Measurements from ENCODE around the gene FAM107B.

The FAM107B gene

GRCh38 chr10:14624600-14624999 is 150.1 kb downstream of the FAM107B start:
- no peak for DNase-seq (ENCODE audit: low read depth)

- no peak for DNase-seq (ENCODE audit: low read depth)
Observed at GRCh38 chr10:14623931-14624330, 150.8 kb downstream of the FAM107B start.

DNA sequence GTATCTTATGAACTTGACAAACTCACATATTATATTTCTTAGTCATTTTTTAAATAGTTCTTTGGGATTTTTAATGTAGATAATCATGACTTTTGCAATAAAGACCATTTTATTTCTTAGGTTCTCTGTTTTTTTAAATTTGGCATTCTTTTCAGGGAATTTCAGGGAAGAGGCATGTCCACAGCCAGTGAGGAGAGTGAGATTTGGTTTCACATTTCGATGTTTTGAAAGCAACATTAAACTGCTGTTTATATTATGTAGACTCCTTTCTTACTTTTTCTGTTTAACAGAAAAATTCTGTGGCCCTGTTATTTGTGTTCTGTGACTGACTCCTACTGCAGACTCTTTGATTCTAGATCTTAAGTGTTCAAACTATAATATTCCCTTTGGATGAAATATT is 153.7 kb downstream of the FAM107B start:
- no peak for DNase-seq (ENCODE audit: low read depth)

GRCh38 chr10:14618674-14619073 is 156.0 kb downstream of the FAM107B start:
- DNase-seq (ENCODE audit: low read depth): no peak

DNA sequence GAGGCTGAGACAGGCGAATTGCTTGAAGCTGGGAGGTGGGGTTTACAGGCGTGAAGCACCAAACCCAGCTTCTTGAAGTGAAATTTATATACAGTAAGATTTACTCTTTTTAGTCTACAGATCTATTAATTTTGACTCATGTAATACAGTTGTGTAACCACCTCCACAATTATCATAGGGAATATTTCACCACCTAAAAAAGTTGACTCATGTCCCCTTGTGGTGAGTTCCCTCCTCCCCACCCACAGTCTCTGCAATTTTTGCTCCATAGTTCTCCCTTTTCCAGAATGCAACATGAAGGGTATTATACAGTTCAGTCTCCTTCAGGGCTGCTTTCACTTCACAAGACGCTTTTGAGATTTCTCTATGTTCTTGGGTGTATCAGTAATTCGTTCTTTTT is 156.8 kb downstream of the FAM107B start:
- DNase-seq (ENCODE audit: low read depth): no peak

- no peak for DNase-seq (ENCODE audit: low read depth)
Observed at GRCh38 chr10:14616955-14617730, 157.6 kb downstream of the FAM107B start.

DNA sequence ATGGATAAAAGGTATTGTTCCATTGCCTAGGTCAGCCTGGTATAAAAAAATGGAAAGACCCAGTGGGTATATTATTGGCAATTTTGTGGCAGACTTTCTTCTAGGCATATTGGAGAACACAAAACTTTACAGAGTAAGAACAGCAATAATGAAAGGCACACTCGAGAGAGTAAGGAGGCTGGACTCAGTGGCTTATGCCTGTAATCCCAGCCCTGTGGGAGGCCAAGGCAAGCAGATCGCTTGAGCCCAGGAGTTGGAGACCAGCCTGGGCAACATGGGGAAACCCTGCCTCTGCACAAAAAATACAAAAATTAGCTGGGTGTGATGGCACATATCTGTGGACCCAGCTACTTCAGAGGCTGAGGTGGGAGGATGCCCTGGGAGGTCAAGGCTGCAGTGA is 158.2 kb downstream of the FAM107B start:
- no peak for DNase-seq (ENCODE audit: low read depth)

DNA sequence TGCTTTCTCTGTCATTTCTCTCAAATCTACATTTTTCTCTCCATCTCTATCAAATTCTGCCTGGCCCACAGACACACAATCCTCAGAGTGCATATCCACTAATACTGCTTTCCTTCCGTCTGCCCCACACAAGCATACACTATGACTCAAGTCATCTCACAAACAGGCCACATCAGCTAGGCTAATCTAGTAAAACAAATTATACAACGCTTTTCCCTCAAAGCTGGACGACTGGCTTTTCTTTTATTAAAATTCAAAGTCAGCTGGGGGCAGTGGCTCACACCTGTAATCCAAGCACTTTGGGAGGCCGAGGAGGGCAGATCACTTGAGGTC is 161.1 kb downstream of the FAM107B start:
- no peak for DNase-seq (ENCODE audit: low read depth)

DNA sequence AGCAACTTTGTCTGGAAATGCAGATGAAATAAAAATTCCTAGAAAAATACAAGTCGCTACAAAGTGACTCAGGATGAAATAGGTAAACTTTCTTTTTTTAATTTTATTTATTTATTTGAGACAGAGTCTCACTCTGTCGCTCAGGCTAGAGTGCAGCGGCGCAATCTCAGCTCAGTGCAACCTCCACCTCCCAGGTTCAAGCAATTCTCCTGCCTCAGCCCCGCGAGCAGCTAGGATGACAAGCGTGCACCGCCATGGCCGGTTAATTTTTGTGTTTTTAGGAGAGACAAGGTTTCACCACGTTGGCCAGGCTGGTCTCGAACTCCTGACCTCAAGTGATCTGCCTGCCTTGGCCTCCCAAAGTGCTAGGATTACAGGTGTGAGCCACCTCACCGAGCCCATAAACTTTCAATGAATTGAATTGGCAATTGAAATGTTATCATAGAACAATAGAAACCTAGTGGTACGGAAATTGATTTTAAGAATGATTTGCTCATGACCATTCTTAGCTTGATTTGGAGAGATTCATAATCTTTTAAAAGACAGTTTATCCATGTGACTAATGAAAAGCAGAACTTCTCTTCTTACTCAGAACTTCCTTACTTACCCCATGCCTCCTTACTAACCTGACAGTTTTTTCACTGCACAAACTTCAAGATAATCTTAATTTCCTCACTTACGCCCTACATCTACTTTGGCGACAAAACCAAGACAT is 161.7 kb downstream of the FAM107B start:
- DNase-seq (ENCODE audit: low read depth): no peak

DNA sequence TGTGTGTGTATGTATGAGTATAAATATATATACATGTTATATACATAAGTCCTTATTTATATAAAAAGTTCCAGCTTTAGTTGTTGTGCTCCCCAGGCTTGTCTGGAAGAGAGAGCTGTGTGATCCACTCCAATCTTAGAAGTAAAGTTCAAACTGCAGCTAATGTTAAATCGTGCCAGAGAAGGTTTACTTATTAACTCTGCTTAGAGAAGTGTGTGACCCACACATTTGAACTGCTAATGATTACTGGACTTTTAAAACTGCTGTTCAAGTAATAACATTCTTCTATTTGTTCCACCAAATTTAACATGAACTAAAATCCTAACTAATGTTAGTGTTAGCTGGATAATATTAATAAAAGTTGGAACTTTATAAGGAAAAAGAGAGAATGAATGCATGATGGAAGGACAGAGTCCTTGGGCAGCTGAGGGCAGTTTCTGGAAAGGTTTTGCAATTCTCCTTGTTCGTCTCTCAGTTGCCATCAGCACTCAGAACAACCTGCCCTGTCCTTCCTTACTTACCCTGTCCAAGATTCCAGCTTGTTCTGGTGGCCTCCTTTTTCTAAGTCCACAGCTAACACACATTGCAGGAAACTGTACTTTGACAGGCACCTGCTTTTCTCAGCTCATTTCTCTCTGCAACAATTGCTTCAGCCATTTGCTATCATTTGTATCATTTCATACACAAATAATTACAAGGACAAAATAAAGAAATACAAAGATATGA is 162.6 kb downstream of the FAM107B start:
- DNase-seq (ENCODE audit: low read depth): no peak

GRCh38 chr10:14609178-14609577 is 165.5 kb downstream of the FAM107B start:
- DNase-seq (ENCODE audit: low read depth): no peak

GRCh38 chr10:14608381-14609001 is 166.2 kb downstream of the FAM107B start:
- DNase-seq (ENCODE audit: low read depth): no peak

DNA sequence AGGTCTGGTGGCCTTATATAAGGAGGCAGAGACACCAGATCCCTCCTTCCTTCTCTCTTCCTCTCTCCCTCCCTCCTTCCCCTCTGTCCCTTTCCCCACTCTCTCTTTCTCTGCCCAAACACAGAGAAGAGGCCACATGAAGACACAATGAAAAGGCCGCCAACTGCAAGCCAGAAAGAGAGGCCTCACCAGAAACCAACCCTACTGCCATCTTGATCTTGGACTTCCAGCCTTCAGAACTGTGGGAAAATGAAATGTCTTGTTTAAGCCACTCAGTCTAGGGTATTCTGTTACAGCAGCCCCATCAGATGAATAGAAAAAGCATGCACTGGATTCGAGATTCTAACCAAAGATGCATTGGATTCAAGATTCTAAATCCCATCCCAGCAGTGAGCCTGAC is 168.1 kb downstream of the FAM107B start:
- DNase-seq (ENCODE audit: low read depth): no peak

- DNase-seq (ENCODE audit: low read depth): no peak
Observed at GRCh38 chr10:14605231-14605925, 169.3 kb downstream of the FAM107B start.

DNA sequence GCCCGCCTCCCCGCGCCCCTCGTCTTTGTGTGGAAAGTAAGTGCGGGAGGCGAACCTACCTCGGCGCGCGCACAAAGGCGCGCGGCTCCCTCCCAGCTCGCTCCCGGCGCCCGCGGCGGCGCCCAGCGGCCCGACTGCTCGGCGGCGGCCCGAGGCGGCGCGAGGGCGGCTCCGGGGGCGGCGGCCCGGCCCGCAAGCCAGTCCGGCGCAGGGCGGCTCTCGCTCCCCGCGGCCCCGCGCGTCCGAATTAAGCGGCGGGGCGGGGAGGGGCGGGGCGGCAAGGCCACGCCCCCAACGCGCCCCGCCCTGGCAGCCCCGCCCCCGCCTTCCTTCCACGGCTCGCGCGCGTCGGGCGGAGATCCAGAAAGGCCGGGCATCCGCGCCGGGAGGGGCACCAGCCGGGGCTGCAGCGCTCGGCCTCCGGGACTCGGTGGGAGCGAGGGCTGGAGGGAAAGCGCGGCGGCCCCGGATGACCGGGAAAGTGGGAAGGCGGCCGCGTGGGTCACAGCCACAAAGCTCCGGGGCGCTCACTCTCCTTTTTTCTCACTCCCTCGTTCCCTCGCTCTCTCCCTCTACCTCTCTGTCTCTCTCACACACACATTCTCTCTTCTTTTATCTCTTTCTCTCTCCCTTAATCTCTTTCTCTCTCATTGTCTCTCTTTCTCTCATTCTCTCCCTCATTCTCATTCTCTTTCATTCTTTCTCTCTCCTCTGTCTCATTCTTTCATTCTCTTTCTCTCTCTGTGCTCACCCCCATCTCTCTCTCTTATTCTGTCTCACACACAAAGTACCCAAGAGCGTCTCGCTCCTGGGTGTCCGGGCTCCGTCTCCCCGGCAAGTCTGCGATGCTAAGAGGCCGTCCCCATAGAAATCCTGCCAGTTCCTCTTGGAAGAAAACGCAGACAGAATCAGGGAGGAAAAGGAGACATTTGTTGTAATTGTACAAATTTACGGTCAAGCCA is 170.2 kb downstream of the FAM107B start:
- peak; percentile 41 for DNase-seq (ENCODE audit: low read depth)

DNA sequence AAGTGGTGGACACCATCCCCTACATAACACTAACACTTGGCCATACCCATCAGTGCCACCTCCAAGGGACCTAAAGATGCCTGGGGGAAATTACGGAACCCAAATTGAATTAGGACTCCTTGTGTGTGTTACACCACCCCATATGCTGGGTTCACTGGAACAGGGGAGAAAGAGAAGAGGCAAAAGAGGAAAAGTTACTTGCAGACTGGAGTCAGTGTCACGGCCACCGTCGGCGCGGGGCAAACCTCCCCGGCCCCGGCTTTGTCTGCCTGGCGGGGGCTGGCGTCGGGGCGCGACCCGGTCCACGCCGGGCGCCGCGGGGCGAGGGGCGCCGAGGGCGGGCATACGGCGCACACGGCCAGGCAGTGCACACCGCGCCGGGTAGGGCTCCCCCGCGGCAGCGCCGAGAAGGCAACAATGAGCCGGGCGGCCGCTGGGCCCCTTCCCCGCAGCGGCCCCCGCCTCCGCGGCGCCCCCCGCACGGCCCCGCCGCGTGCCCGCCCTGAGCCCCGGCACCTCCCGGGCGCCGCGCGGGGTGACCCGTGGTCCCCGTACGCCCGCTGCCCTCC is 171.1 kb downstream of the FAM107B start:
- DNase-seq (ENCODE audit: low read depth): no peak

GRCh38 chr10:14602807-14603533 is 171.7 kb downstream of the FAM107B start:
- DNase-seq (ENCODE audit: low read depth): no peak

DNA sequence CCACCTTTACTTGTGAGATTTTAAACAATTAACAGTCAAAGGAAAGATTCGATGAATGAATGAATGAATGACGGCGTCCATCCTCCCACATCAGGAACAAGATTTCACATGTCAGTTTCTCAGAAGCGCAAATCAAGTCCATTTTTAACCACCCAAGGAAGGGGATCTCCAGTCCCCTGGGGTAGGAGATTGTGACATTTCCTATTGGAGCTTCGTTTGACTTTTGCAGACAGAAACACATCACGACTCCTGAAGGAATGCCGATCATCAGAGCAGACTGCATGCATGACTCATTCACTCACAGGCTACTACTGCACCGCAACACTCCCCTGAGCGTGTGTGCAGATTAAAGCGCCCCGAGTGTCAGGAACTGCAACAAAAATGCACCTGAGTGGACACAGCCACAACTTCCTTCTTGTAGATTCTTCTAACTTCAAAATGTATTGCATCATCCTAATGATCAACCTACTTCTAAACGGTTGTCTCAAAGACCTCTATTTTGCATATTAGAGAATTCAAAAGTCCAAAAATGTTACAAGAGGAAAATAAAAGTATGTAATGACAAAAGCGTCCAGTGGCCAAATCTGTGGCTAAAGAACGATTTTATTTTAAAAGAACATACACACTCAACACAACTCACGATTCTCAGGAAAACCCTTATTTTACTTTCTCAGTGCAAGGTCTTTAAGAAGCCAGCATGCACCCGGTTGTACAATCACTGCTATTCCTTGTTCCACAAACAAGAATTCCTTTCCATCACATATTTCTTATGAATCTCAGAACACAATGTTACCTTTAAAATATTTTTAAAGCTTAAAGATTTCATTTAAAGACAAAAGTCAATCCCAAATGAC is 172.6 kb downstream of the FAM107B start:
- no peak for DNase-seq (ENCODE audit: low read depth)

DNA sequence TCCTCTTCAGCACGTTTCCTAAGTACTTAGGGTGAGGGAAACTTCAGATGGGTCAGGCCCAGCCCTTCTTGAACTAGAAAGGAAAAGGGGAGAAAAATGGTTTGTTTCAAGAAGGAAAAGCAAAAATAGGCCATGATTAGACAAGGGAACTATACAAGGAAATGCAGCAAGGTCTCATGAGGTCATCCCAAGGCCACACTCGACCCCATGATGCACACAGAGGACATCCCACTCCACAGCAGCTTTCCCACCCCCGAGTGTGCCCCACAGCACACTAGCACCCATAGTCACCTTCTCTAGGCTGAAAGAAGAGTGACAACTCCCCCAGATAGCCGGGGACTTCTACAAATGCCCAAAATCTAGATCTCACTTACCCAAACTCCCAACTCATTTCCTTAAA is 173.4 kb downstream of the FAM107B start:
- no peak for DNase-seq (ENCODE audit: low read depth)

Measured in stimulated activated CD8-positive, alpha-beta memory T cell treated with anti-CD3 and anti-CD28 coated beads, Interleukin-15, amount 100 ng/mL, for 1 hour (primary cell).